HG03521 (cell line): ENCODE results near the gene C14orf119.

ENCODE experiments used
- ATAC-seq: cut with Tn5 transposase; IDR thresholded peaks from one replicate; pipeline ENCODE4 v1.9.1; 2021; ENCODE audit warnings: mild to moderate bottlenecking, moderate library complexity; ENCODE audit not compliant: unreplicated experiment

The C14orf119 gene

DNA sequence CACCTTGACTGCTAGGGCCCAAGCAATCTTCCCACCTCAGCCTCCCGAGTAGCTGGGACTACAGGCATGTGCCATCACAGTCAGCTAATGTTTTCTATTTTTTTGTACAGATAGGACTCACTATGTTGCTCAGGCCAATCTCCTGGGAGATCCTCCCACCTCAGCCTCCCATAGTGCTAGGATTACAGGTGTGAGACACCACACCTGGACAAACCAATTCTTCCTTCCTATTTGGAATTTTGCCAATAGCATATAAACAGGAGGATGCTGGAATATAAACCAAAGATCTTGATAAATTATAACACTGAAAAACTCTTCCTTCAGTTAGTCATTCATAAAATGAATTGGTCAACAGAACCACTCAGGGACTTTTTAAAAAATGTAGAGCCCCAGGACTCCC, 8.7 kb upstream of the C14orf119 start:
- ATAC-seq = no peak

DNA sequence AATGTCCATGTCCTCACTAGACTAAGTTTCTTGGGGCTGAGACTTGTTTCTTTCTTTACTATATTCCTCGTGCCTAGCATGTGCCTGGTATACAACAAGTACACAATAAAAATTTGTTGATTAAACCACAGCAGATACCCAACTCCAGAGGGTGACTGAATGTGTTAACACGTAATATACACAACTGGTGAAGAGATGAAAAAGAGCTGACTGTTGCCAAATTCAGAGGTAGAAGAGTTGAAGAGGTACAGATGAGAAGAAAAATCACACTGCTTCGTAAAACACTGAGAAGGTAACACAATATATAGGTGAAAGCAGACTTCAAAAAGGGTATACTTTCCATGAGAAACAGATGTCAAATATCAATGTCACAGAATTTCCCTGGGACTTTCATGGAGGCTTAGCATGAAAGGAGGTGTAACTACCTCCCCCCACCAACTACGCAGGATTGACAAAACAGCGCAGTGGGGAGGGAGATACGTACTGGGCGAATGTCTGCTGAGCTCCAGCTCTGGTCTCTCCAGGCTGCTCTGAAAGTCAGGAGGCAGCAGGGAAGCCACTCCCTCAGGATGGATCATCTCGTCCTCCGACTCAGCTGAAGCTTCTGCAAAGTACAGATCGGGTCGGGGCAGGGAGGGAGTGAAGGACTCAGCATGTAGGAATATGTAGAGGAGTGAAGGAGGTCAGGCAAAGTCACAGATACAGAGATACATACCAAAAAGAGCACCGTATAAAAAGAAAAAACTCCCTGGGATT, 5.6 kb upstream of the C14orf119 start:
- no peak for ATAC-seq

DNA sequence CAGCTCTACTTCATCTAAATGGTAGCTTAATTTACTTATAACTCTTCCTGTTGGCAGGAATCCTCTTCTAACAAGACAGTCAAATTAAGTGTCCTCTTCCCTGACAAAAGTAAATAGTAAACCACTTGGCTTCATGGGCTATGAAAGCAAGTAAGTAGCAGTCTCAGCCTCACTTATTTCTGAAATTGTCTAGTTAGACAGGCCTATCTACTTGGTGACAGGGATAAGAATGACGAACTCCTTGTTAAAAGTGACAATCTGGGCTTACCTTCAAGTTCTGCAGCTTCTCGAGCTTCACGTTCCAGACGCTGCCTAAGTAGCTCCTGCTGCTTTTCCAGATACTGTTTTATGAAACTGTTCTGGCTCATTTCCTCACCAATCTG, 5.1 kb upstream of the C14orf119 start:
- no peak for ATAC-seq

DNA sequence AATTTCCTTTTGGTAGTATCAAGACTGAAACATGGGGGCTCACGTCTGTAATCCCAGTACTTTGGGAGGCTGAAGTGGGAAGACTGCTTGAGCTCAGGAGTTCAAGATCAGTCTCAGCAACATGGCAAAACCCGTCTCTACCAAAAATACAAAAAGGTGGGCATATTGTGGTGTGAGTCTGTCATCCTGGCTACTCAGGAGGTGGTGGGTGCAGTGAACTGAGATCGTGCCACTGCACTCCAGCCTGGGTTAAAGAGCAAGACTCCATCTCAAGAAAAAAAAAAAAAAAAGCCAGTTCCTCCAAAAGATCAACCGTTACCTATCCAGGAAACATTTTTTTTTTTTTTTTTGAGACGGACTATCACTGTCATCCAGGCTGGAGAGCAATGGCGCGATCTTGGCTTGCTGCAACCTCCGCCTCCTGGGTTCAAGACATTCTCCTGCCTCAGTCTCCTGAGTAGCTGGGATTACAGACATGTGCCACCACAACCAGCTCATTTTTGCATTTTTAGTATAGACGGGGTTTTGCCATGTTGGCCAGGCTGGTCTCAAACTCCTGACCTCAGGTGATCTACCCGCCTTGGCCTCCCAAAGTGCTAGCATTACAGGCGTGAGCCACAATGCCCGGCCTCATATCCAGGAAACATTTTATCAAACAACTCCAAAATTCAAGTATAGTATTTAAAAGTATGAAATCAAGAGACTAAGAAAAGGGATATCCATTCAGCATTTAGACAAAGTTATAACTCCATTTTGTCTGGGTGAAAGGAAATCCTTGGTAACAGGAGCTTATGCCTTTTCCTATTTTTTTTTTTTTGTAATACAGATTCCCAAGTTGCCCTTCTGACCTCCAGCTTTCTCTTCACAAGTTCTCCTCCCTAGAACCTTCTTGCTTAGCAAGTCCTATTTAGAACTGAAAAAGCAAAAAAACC, 3.7 kb upstream of the C14orf119 start:
- no peak for ATAC-seq

DNA sequence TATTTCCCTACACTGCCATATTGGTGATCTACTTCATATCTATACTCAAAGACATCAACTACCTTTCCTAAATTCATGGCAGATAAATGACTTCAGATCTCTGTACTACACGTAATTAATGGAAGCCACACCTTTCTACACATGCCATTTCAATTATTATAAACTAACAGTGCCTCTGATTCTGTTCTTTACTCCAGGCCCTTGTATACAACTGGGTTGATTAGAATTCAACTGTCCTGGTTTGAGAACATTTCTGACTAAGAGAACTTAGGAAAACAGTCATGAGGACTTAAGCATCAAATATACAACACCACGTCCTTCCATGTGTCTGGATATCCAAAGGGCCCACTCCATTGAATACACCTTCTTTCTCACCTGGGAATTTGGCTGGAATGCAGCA, 2.2 kb upstream of the C14orf119 start:
- ATAC-seq = no peak

DNA sequence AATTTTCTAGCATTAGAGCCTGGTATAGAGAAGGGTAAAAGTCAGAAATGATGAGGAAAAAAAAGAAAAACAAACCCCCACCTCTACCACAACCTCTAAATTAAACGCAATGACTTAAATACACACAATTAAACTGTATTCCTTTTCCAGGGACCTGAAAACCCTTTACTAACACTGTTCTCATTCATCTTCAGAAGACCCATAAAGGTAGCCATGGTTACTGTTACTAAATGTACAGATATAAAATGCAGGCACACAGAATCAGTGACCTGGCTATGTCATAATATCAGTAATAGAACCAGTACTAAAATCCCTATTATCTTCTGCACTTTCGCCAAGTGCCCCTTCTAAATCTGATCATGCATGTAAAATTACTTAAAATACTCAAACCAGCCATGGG, 1.8 kb upstream of the C14orf119 start:
- no peak for ATAC-seq

DNA sequence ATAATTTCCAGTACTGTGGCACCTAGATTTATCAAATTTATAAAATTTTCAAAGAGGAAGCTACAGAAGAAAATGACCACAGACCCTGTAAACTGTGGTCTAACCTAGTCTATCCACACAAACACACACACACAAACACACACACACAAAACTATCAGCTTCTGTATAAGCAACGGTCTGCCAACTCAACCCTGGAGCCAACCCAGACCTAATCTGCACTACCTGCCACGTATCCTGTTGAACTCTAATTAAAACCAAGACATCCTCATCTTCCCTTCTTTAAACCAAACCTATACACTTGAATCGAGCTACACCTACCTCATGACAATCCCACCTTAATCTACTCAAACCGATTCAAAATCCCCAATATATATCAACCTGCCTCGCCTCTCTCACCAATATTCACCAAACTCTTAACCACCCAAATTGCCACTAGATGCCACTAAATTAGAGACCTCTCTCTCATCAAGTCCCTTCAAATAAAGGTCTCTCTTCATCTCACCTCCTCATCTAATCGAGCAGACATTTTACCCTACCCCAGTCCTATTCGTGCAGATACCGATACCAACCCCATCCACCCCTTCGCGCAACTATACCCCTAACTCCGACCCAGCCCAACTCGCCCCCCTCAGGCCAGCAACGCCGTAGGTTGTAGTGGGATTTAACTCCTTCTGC, 1.2 kb upstream of the C14orf119 start:
- no peak for ATAC-seq

DNA sequence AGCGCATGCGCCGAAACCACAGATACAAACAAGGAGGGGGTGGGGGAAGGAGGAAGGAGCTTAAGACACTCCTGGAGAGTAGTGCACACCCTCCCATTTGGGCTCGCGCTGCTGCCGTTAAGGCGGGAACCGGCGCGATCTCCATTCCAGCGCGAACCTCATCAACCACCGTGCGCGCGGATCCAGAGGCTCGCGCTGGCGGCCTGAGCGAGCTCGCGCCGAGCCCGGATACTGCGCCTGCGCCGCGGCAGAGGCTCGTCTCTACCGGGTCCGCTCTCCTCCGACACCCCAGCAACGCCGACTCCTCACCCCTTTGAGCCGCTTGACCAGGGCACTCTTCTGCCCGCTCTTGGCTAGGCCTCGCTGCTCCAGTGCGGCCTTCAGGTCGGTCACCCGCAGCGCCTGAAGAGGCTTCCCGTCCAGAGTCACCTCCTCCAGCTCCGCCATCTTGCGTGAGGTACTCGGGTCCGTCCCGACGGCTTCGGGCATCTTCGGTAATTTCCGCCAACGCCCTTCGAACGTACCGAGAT, 574 bp upstream of the C14orf119 start, which contains the start of gene ACIN1:
ACIN1 (minus strand) TSS at position 471 of the 530 bp plus-strand sequence; CDS start at position 447, 24 bp downstream.
- peak; percentile 30 for ATAC-seq

DNA sequence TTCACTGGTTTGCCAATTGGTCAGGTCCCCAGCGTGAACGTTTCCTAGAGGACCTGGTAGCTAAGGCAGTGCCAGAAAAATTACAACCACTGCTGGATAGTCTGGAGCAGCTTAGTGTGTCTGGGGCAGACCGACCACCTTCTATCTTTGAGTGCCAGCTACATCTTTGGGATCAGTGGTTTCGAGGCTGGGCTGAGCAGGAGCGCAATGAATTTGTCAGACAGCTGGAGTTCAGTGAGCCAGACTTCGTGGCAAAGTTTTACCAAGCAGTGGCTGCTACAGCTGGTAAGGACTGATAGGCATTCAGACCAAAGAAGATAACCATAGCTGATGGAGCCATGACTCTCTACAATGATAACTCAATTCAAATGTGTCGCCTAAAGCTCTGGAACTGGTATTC, 2.5 kb downstream of the C14orf119 start:
- no peak for ATAC-seq

DNA sequence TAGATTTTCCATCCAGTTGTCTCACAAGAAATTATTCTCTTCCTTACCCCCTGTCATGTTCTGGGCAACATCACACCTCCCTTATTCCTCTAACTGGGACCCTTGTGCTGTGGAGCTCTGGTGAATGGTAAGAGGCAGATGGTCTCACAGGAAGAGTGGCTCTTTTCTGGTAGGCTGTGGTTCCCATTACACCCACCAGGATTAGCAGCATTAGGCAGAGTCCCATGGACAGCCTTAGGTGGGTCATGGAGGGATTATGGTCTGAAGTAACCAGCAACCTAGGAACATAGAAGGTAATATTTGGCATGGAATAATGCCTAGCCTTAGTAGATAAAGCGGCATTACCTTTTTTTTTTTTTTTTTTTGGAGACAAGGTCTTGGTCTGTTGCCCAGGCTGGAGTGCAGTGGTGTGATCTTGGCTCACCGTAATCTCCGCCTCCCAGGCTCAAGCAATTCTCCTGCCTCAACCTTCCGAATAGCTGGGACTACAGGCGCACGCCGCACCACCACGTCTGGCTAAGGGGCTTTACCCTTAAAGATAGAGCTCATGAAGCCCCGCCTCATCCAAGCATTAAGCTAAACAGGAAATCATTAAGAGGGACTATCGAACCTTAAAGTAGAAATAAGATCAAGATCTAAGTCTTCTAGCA, 4.0 kb downstream of the C14orf119 start:
- no peak for ATAC-seq

DNA sequence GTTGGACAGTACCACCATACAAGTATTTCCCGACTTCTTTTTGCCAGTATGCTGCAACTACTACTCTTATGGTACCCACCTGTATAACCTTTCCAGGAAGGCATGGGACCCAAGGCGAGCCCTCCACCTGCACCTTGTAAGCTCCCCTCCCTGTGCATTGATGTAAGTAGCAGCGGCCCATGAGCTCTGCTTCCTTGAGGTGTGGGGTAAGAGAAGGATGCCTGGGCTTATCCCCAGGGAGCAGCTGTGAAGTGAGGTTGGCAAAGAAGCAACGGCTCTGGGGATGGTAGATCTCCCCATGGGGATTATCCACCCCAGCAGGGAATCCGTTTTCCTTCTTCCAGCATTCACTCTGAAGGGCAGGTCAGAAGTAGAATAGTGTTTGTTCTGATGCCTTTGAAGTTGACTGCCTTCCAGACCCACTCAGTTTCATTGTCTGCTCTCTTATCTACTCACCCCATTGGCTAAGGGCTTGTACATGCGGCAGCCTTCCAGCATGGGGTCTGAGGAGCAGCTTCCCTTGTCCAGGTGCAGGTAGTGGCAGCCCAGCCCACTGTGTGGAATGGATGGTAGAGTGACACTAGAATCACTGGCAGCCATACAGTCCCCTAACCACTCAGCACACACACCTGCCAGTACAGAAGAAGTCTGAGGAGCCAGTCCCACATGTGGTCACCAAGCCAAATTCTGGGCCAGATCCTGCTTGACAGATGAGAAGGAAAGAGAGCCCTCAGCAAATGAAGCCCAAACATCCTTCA, 6.1 kb downstream of the C14orf119 start:
- ATAC-seq = no peak

DNA sequence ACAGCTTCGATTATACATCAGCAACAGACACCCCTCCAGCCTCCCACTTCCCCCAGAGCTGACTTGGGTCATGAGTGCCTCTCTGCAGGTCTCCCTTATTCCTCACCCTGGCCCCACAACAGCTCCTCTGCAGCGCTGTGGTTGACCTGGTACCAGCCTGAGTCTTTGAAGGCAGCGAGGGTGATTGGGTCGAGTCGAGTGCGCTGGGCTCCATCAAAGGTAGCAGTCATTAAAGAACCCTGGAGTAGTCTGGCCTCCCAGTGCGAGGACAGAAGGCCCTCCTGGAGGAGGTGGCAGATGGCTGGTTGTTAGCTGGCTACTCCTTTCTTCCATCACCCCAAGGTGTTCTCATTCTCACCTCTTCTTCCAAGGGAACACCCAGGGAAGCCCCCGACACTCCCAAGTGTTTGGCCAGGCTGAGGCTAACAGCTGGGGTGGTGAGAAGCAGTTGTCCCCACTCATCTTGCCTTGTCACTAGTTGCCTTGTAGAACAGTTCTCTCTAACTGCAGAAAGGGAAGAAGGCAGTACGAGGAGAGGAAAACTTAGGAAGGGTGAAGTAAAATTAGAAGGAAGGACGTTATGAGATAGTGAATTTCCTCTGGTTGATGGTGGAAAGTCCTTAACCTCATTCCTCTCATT, 6.8 kb downstream of the C14orf119 start:
- no peak for ATAC-seq

DNA sequence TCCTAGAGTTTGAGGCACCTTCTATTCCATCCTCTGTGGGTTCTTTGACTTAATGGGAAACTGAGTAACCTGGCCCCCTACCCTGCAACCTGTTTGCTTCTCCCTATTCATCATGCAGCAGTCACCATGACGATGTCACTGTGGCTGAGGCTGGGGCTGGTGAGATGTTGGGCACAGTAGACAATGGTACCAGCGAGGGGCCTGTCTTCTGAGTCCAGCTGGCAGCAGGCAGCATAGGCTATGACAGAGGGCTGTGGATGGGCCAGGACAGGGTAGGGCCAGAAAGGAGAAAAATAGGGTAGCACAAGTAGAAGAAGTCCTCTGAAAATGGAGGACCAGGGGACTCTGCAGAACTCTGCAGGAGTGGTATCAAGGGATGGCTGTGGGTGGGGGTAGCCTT, 7.5 kb downstream of the C14orf119 start:
- no peak for ATAC-seq

DNA sequence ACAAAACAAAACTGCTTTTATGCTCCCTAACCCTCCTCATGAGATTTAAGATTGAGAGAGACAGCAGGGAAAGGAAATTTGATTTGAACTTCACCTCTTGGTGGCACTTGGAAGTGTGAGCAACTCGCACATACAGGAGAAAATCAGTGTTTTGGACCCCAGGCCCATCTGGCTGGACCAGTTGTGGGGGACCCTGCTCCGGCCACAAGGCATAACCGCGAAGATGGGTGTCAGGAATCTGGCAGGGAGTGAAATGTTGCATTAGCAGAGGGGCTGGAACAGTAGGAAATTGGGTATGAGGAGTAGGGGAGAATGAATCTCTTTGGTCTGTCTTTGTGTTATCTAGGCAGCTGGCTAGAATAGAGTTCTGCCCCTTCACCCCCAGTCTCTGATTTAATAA, 8.3 kb downstream of the C14orf119 start:
- no peak for ATAC-seq

DNA sequence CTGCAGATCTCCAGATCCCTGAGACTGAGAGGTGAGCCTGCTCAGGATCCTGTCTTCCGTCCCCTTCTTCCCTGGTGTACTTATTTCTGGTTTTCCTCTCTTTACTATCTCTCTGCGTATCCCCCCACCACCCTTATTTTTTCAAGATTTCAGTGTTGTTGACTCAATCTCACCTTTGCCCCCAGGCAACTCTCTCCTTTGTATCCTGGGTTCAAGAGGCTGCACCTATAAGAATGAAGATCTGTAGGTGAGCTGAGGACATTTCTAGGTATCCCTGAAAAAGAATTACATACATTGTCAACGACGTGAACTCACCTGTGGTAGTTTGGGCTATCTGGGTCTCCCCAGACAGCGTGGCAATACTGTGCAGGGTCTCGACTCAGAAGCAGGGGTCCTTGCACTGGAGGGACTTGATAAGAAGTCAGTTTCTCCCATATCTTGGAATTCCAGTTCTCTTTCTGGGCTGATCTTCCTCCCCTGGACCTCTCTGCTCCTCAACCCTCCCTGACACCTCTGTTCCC, 8.8 kb downstream of the C14orf119 start:
- no peak for ATAC-seq

DNA sequence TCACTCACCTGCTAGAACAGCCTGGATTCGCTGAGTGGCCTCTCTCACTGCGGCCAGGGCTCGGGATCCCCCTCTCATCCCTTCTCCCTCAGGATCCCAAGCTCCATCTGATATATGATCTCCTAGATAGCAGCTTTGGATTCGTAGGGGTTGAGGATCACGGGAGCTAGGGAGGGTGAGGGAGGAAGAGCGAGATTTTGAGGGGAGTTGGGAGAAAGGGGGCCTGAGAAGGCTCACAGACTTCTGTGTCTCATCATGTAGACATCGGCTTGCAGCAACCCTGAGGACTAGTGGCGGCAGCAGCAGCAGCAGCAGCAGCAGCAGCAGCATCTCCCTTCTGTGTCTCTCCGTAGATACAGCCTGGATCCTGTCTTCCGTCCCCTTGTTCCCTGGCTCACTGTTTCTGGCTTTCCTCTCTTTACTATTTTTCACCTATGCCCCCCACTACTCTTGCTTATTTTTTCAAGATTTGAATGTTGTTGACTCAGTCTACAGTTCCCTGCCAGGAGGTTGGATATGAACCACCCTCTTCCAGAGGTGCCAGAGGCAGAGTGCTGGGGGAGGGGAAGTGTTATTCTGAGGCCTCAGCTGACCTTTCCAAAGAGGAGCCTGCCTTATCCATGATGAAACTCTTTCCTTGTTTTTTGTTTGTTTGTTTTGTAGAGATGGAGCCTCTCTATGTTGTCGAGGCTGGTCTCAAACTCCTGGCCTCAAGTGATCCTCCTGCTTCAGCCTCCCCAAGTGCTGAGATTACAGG, 9.5 kb downstream of the C14orf119 start, which contains the start of gene CIROP:
CIROP (minus strand) TSS at position 399 of the 757 bp plus-strand sequence; CDS start at position 330, 69 bp downstream.
- no peak for ATAC-seq

DNA sequence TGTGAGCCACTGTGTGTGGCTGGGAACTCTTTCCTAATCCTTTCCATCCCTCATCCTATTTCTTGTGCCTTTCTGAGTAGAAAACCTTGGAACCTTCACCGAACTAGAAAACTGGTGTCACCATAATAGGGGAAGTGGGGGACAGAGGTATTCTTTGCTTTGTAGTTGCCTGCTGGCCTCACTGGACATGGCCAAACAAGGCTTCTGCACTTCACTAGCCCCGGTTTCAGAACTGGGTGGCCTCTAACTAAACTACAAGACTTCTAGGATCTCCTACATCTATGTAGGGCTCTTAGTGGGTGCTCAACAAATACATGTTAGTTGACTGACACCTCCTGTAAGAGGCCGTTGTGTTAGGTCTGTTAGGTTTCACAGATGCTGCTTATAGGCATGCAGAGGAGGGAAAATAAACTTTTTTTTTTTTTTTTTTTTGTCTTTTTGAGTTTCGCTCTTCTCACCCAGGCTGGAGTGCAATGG, 10.1 kb downstream of the C14orf119 start:
- no peak for ATAC-seq

DNA sequence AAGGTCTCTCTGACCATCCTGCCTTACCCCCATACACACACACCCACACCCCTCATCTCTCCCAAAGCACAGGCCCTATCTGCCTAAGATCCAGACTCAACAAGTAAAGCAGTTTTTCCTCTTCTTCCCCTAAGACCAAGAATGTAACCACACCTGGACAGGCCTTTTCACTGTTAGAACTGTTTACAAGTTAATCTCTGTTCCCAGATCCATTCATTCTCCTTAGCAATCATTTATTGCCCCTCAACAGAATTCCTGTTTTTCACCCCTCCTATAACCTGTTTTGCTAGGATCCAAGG, 11.4 kb downstream of the C14orf119 start:
- ATAC-seq = no peak
